ENCODE results near the gene TBL1XR1. TPM values are rescaled to one million over a fixed set of nuclear protein-coding genes. Genes with fewer than 3 reads are reported as not detected.

Gene TBL1XR1
- total RNA-seq, 6 experiments from 2014 or later, result 32.6 to 80.6 (median 56.2) TPM

DNA sequence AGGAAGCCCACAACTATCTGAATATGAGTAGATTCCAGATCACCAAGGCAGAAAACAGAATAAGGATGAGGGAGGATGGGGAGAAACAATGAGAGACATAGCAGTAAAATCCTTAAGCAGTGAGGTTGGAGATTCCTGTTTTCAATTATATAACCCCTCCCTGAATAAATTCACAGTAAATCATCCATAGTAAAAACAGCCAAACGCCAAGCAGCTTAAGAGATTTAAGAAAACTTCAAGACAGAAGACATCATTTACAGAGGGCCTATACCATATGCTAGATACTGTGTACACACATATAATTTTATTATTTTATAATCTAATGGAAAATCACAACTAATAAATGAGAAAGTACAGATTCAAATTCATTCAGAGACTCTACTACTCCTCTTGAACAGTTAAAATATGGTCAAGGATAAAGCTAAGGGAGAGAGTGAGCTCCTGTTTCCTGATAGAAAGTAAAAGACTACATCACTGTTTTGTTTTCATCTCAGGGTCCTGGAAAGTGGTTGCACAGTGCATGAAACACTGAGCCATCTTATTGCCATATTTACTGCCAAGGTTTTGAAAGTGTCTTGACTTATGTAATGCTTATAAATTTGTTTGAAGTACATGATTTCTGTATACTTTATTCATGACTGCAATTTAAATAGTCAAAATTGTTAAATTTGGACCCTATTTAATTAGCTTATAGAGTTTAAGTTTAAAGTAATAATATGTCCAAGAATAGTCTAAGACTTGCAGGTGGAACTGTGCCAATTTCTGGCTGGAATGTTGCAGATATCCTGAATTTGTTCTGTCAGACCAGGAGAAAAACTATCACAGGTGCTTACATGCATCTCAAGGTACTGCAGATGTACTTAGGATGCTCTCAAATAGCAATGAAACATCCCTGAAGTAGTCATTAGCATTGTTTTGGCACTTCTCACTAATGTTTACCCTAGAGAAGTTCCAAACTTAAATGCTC is 141.4 kb downstream of the TBL1XR1 start:
- no peaks in the 10 kb centered on the region for H3K4me1 ChIP-seq
- H3K27ac ChIP-seq, result no peak overlapping the region
- H3K36me3 ChIP-seq, result no peaks in the 10 kb centered on the region
- TF ChIP-seq POLR2A (IDR thresholded peaks at IDR 0.05), result no peak
- TF ChIP-seq, protein P1, sequence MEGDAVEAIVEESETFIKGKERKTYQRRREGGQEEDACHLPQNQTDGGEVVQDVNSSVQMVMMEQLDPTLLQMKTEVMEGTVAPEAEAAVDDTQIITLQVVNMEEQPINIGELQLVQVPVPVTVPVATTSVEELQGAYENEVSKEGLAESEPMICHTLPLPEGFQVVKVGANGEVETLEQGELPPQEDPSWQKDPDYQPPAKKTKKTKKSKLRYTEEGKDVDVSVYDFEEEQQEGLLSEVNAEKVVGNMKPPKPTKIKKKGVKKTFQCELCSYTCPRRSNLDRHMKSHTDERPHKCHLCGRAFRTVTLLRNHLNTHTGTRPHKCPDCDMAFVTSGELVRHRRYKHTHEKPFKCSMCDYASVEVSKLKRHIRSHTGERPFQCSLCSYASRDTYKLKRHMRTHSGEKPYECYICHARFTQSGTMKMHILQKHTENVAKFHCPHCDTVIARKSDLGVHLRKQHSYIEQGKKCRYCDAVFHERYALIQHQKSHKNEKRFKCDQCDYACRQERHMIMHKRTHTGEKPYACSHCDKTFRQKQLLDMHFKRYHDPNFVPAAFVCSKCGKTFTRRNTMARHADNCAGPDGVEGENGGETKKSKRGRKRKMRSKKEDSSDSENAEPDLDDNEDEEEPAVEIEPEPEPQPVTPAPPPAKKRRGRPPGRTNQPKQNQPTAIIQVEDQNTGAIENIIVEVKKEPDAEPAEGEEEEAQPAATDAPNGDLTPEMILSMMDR (IDR thresholded peaks at IDR 0.05), result no peak
- H3K4me3 ChIP-seq, result no peak overlapping the region
- DNase-seq, result no peak
- ATAC-seq, result no peak
- H3K9me3 ChIP-seq, result no peaks in the 10 kb centered on the region
- 85% methylated on average over 1 of the region's 1 CpG for WGBS (ENCODE audit: insufficient coverage, low coverage, low lambda C conversion rate, missing lambda C conversion rate)
- H3K27me3 ChIP-seq, result no peaks in the 10 kb centered on the region
- intact Hi-C loops (cut with DNase I), result no loop called here

DNA sequence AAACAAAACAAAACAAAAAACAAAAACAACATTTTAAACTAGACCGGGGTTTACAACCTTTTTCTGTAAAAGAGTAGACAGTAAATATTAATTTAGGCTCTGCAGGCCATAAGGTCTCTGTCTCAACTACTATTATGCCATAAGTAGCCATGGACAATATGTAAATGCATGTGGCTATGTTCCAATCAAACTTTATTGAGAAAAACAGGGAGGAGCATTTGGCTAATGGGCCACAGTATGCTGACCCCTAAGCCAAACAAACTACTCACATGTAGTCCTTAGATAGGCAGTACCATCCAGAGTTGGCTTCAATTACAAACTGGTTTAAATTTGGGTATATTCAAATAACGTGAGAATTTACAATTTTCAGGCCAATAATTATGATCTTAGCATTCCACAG is 144.2 kb downstream of the TBL1XR1 start:
- Histone ChIP-seq H3K27me3 (no peaks in the 10 kb centered on the region), H3K4me1 (peaks cover 0 to 5% (median 0%) of the 10 kb centered on the region in 4 donors), H3K4me3 (no peak overlapping the region), H3K9me3 (no peaks in the 10 kb centered on the region), H3K27ac (no peak overlapping the region), H3K36me3 (peaks cover 0 to 11% (median 5%) of the 10 kb centered on the region in 4 donors)
- intact Hi-C loops (cut with DNase I), result no loop called here
- TF ChIP-seq, protein P1 (IDR thresholded peaks at IDR 0.05), result no peak
- TF ChIP-seq POLR2A (IDR thresholded peaks at IDR 0.05), result no peak
- DNase-seq (no peak), ATAC-seq (no peak)
- 80% methylated on average over 2 of the region's 2 CpGs for WGBS (ENCODE audit: insufficient coverage, low coverage, low lambda C conversion rate, missing lambda C conversion rate)

DNA sequence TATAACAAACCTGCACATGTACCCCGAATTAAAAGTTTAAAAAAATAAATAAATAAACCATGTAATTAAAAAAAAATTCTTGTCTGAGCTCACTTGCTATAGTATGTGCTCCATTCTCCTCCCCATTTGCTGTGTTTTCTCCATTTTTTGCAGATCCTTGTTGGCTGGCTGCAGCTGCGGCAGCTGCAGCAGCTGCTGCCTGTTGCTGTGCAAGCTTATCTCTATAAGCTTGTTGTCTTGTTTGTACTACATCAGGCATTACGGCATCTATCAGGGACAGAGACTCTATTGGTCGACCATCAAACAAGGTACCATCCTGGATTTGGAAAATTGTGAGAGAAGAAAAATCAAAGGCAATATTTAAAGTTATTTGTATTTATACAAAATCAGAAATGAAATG is 145.9 kb downstream of the TBL1XR1 start:
- WGBS (ENCODE audit: insufficient coverage, low coverage, low lambda C conversion rate, missing lambda C conversion rate), result 61% methylated on average over 4 of the region's 4 CpGs

DNA sequence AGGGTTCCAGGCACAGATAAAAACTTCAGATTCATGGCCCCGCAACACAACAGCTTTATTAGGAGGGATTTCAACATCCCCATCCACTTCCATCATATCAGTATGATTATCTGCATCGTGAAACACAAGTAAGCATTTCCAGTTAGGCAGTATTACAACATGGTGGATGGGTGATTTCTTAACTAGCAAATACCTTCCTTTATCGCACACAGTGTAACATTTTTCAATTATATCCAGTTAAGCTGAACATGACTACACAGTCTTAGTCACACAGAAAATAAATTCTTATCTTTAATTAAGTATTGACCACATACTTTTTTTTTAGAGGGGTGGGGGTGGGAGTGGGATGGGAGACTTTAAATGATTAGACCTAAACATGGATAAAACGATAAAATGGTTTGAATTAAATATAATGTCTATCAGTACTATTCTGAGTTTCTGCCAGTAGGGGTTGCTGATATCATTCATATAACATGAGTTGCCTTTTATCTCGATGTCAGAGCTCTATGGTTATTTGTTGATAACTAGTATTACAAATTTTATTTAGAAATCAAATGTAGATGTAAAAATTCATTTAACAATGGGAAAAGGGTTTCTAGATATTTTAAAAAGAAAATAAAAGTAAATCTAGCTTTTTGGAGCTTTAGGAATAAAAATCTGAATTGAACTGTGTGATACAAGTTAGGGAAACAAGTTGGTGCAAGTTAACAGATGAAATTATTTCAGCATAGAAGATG is 146.6 kb downstream of the TBL1XR1 start:
- peaks cover 0 to 22% (median 5%) of the 10 kb centered on the region in 4 donors for H3K36me3 ChIP-seq
- ATAC-seq, result peak; percentile 76 to 79 (median 78)
- no peak overlapping the region for H3K27ac ChIP-seq
- peaks cover 0 to 6% (median 0%) of the 10 kb centered on the region in 4 donors for H3K4me1 ChIP-seq
- H3K4me3 ChIP-seq, result no peak overlapping the region
- no peak for DNase-seq
- no peaks in the 10 kb centered on the region for H3K27me3 ChIP-seq
- no peak for TF ChIP-seq POLR2A (IDR thresholded peaks at IDR 0.05)
- TF ChIP-seq, protein P1 (IDR thresholded peaks at IDR 0.05), result peak; percentile 46 to 71 (median 54)
- H3K9me3 ChIP-seq, result no peaks in the 10 kb centered on the region
- intact Hi-C loops (cut with DNase I), result no loop called here
- WGBS (ENCODE audit: insufficient coverage, low coverage, low lambda C conversion rate, missing lambda C conversion rate), result 42% methylated on average over 5 of the region's 5 CpGs

More for the DNA sequence above, 145.9 kb downstream of the TBL1XR1 start:
- Histone ChIP-seq H3K9me3 (no peaks in the 10 kb centered on the region), H3K27me3 (no peaks in the 10 kb centered on the region), H3K4me3 (no peak overlapping the region), H3K36me3 (peaks cover 0 to 22% (median 5%) of the 10 kb centered on the region in 4 donors), H3K4me1 (peaks cover 0 to 6% (median 0%) of the 10 kb centered on the region in 4 donors), H3K27ac (no peak overlapping the region)
- TF ChIP-seq, protein P1 (IDR thresholded peaks at IDR 0.05), result no peak
- no peak for TF ChIP-seq POLR2A (IDR thresholded peaks at IDR 0.05)
- intact Hi-C loops (cut with DNase I), result no loop called here
- no peak for ATAC-seq
- no peak for DNase-seq
